Motor neuron (in vitro differentiated cells): ENCODE measurements around the gene RTF2. TPM values are rescaled to one million over a fixed set of nuclear protein-coding genes. Genes with fewer than 3 reads are reported as not detected.

Source experiments
- ATAC-seq, 8 experiments: fragments of 200-7000 bp; cut with Tn5 transposase; replicated peaks in 6 of 8; 2 replicates each; pipeline ENCODE4 v1.8.0; 2021; ENCODE audit warnings: mild to moderate bottlenecking in 8 of 8, moderate library complexity in 8 of 8
- H3K27ac ChIP-seq, 2 donors: fragments of 250-450 bp; sonication (Bioruptor Pico); 2 replicates each; pipeline ENCODE4 v1.9.0; 2021; ENCODE audit warnings: antibody characterized with exemption in 2 of 2, mild to moderate bottlenecking in 2 of 2, moderate library complexity in 1 of 2
- H3K4me1 ChIP-seq, 2 donors: fragments of 250-450 bp; sonication (Bioruptor Pico); replicated peaks in 1 of 2; 2 replicates each; pipeline ENCODE4 v1.6.1; 2021; ENCODE audit warnings: antibody characterized with exemption in 2 of 2, mild to moderate bottlenecking in 2 of 2, moderate library complexity in 1 of 2
- H3K4me3 ChIP-seq, 5 donors: fragments of 250-450 bp; sonication (Bioruptor Pico); 2 replicates each; pipeline ENCODE4 v1.9.0; 2021; ENCODE audit warnings: antibody characterized with exemption in 5 of 5, mild to moderate bottlenecking in 5 of 5, moderate library complexity in 4 of 5
- WGBS, 10 experiments: fragments of 450-650 bp; shearing (Covaris generic); methylation state at CpG; one replicate each; pipeline ENCODE4 v1.0.0; 2022; 5-methylcytosine and 5-hydroxymethylcytosine counted together
- in situ Hi-C, 9 experiments: fragments of 400-800 bp; cut with MboI; loops; one replicate each; pipeline ENCODE4 v1.15.0; 2021; ENCODE audit warnings: low sequenced_read_pairs in 9 of 9, low pct_unique_long_range_greater_than_20kb in 2 of 9; ENCODE audit not compliant: unreplicated experiment in 9 of 9
- total RNA-seq, 8 experiments: library from RNA; unstranded; fragments of 300-600 nt; gene quantifications; 2 replicates each; pipeline versions ENCODE4 v1.2.3 to v1.2.4, GENCODE V29; 2022

The RTF2 gene
- total RNA-seq, 8 experiments from 2014 or later = 71.5 to 90.5 (median 74.8) TPM

- Histone ChIP-seq H3K27ac (peak overlapping the region; percentile 36 to 72), H3K4me1 (peaks cover 9 to 14% of the 10 kb centered on the region in 2 donors), H3K4me3 (peak overlapping the region; percentile 55 to 91 (median 76))
- WGBS, 10 experiments = 0 to 20% (median 0%) methylated on average over 1 to 3 of the region's 7 CpGs; no CpG with 5 or more reads in 3 of the 10 experiments
- peak in 6 of 8 experiments; percentile 5 to 43 (median 18) for ATAC-seq
- in situ Hi-C loops = no loop called here
Observed at GRCh38 chr20:56467968-56468315, 485 bp upstream of the RTF2 start.

- peak overlapping the region; percentile 60 to 92 for H3K27ac ChIP-seq
- in situ Hi-C loops = no loop called here
- no peak for ATAC-seq
- H3K4me3 ChIP-seq = peak overlapping the region; percentile 55 to 91 (median 76)
- peaks cover 9 to 14% of the 10 kb centered on the region in 2 donors for H3K4me1 ChIP-seq
- WGBS, 10 experiments = 4 to 100% (median 13%) methylated on average over 1 to 8 of the region's 8 CpGs; no CpG with 5 or more reads in 2 of the 10 experiments
Observed at GRCh38 chr20:56469077-56469449, 636 bp downstream of the RTF2 start.

DNA sequence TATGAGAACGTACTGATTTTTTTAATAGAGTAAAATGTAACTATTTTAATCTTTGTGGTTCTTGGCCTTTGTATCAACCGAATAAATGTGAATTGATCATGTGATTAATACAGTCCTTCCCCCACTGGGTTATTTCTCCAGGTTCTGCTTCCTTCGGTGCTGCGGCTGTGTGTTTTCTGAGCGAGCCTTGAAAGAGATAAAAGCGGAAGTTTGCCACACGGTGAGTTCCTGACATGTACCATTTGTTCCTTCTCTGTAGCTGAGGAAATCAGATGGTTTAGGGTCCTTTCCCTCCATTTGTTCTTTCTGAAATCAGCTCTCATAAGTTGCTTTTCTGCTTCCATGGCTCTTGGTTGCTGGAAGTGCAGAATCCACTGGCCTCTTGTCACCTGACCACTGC, 15.5 kb downstream of the RTF2 start:
- in situ Hi-C loops = no loop called here
- H3K4me3 ChIP-seq = no peak overlapping the region
- no peaks in the 10 kb centered on the region for H3K4me1 ChIP-seq
- WGBS, 10 experiments = 73 to 100% (median 91%) methylated on average over 2 to 7 of the region's 7 CpGs
- no peak overlapping the region for H3K27ac ChIP-seq
- ATAC-seq = no peak

DNA sequence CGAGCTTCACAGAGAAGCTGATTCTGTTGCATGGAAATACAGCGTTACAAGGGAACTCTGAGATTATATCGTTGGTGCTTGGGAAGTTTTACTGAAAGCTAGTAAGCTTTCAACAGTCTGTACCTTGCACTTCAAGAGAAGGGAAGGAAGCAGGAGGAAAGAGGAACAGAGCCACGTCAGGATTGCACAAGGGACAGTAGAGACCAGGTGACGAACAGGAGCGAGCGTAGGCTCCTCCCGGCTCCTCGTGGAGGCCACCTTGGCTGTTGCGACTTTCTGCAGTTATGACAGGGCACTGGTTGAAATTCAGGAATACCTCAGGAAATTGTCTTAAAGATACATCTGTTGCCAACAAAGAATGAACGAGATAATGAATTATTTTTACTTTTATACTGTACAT, 18.8 kb downstream of the RTF2 start:
- WGBS, 10 experiments = 83 to 100% (median 93%) methylated on average over 1 to 11 of the region's 11 CpGs; no CpG with 5 or more reads in 1 of the 10 experiments
- Histone ChIP-seq H3K27ac (no peak overlapping the region), H3K4me3 (no peak overlapping the region), H3K4me1 (no peaks in the 10 kb centered on the region)
- in situ Hi-C loops = no loop called here
- no peak for ATAC-seq

DNA sequence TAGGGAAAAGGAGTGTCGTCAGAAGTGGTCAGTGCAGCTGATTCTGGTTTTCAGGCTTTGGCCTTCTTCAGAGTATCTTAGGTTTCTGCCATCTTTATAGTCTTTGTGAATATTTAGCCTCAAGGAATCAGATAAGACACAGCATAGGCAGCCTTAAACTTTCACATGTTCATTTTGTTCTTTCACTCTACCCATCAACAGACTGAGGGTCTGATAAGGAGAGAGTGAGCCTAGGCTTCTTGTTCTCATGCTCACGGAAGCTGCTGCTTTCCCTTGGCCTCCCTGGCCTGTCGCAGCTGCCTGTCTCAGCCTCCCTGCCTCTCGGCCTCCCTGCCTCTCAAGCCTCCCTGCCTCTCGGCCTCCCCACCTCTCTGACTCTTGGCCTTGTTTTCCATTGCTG, 20.1 kb downstream of the RTF2 start:
- no peaks in the 10 kb centered on the region for H3K4me1 ChIP-seq
- no peak overlapping the region for H3K27ac ChIP-seq
- 80 to 100% (median 100%) methylated on average over 1 to 3 of the region's 5 CpGs; no CpG with 5 or more reads in 1 of the 10 experiments for whole genome bisulfite sequencing, 10 experiments
- in situ Hi-C loops = no loop called here
- ATAC-seq = no peak
- H3K4me3 ChIP-seq = no peak overlapping the region

DNA sequence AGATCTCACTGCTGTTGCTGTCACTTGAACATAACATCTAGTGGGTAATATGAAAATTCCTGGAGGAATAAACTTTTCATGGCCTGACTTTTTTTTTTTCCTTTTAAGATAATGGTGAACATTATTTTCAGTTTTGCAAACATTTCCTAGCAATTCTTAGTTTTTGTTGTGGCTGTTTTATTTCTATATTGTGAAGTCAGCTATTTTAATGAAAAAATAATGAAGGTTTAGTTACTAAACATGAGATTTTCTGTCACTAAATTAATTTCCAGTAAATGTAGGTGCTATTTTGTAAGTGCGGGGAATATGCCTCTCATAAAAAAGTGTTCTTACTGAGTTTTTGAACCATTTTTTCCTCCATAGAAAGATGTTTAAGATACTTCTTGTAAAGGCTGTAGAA, 32.7 kb downstream of the RTF2 start:
- no peak for ATAC-seq
- no peak overlapping the region for H3K27ac ChIP-seq
- no peak overlapping the region for H3K4me3 ChIP-seq
- in situ Hi-C loops = no loop called here
- WGBS, 10 experiments = 80 to 100% (median 100%) methylated on average over 1 of the region's 1 CpG
- H3K4me1 ChIP-seq = no peaks in the 10 kb centered on the region

DNA sequence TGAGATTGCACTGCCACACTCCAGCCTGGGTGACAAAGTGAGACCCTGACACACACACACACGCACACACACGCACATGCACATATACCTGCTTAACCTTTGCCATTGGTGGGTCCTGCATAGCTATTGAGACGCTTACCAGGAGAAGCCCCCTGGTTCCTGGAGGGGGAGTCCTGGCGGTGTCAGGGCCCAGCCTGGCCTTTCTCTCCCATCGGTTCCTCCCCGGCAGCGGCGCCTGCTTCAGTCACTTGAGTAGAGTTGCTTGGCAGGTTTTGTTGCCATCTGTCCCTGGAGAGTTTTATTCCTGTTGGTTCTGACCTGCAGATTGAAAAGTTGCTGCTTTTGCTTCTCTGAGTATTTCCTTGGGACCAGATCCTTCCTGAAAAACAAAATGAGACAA, 35.5 kb downstream of the RTF2 start:
- Histone ChIP-seq H3K4me3 (no peak overlapping the region), H3K27ac (no peak overlapping the region), H3K4me1 (no peaks in the 10 kb centered on the region)
- 91 to 96% (median 92%) methylated on average over 4 to 5 of the region's 8 CpGs; no CpG with 5 or more reads in 7 of the 10 experiments for WGBS, 10 experiments
- in situ Hi-C loops = no loop called here
- no peak for ATAC-seq

- H3K27ac ChIP-seq = no peak overlapping the region
- in situ Hi-C loops = no loop called here
- H3K4me3 ChIP-seq = no peak overlapping the region
- H3K4me1 ChIP-seq = no peaks in the 10 kb centered on the region
- peak in 2 of 8 experiments; percentile 16 to 52 for ATAC-seq
- WGBS, 10 experiments = 48 to 97% (median 79%) methylated on average over 2 to 8 of the region's 9 CpGs; no CpG with 5 or more reads in 2 of the 10 experiments
Observed at GRCh38 chr20:56504373-56505005, 36.1 kb downstream of the RTF2 start.

DNA sequence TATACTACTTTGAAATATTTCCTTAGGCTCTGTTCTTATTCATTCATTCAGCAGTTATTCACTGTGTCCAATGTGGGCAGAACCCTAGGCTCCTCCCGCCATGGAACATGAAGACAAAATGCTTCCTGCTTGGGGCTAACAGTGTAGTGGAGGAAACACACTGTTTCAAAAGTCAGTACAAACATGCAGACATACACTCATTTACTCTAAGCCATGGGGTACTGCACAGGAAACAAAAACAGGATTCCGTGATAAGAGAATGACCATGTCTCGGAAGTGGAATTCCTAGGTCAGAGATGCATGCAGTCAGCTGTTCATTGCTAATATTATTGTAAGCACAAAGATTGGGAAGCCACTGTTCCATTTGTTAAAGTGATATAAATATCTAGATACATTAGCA, 37.7 kb downstream of the RTF2 start:
- in situ Hi-C loops = no loop called here
- no peak overlapping the region for H3K4me3 ChIP-seq
- 0 to 83% (median 59%) methylated on average over 1 to 3 of the region's 3 CpGs for WGBS, 10 experiments
- H3K4me1 ChIP-seq = no peaks in the 10 kb centered on the region
- H3K27ac ChIP-seq = no peak overlapping the region
- peak in 1 of 8 experiments; percentile 49 for ATAC-seq

DNA sequence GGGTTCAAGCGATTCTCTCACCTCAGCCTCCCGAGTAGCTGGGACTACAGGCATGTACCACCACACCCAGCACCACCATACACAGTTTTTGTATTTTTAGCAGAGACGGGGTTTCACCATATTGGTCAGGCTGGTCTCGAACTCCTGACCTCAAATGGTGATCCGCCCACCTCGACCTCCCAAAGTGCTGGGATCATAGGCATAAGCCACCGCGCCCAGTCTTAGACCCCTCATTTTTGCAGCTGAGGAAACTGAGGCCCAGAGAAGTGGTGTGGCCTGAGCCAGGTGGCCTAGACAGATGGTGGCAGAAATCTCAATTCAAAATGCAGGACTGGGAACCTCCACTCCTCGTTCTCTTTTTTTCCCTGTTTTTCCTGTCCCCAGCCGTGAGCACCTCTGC, 43.5 kb downstream of the RTF2 start:
- 79 to 100% (median 92%) methylated on average over 1 to 3 of the region's 10 CpGs; no CpG with 5 or more reads in 5 of the 10 experiments for WGBS, 10 experiments

GRCh38 chr20:56513161-56514150, 45.0 kb downstream of the RTF2 start:
- WGBS, 10 experiments = 61 to 100% (median 72%) methylated on average over 1 to 16 of the region's 22 CpGs; no CpG with 5 or more reads in 2 of the 10 experiments
- H3K4me3 ChIP-seq = no peak overlapping the region
- H3K27ac ChIP-seq = peak overlapping the region; percentile 75 to 97
- ATAC-seq = peak in 5 of 8 experiments; percentile 91 to 95 (median 92)
- in situ Hi-C loops = no loop called here
- peaks cover 18 to 44% of the 10 kb centered on the region in 2 donors for H3K4me1 ChIP-seq

More for the DNA sequence above, 43.5 kb downstream of the RTF2 start:
- in situ Hi-C loops = no loop called here
- no peak overlapping the region for H3K4me3 ChIP-seq
- peaks cover 18 to 44% of the 10 kb centered on the region in 2 donors for H3K4me1 ChIP-seq
- no peak for ATAC-seq
- peak overlapping the region; percentile 75 to 97 for H3K27ac ChIP-seq

GRCh38 chr20:56516631-56517030, 48.2 kb downstream of the RTF2 start:
- WGBS, 10 experiments = 31 to 95% (median 90%) methylated on average over 2 to 5 of the region's 5 CpGs; no CpG with 5 or more reads in 2 of the 10 experiments
- no peak overlapping the region for H3K4me3 ChIP-seq
- ATAC-seq = no peak
- H3K4me1 ChIP-seq = peaks cover 18 to 47% of the 10 kb centered on the region in 2 donors
- in situ Hi-C loops = no loop called here
- no peak overlapping the region for H3K27ac ChIP-seq

GRCh38 chr20:56517211-56517610, 48.8 kb downstream of the RTF2 start:
- Histone ChIP-seq H3K27ac (no peak overlapping the region), H3K4me3 (no peak overlapping the region), H3K4me1 (peaks cover 16 to 41% of the 10 kb centered on the region in 2 donors)
- ATAC-seq = no peak
- in situ Hi-C loops = no loop called here
- 86 to 100% (median 99%) methylated on average over 1 to 5 of the region's 7 CpGs; no CpG with 5 or more reads in 4 of the 10 experiments for WGBS, 10 experiments
